NCI-H82 treated with DMSO at 0.1 percent for 48 hours (cell line): ENCODE data around the gene ADAMTS19.
"Not testable (repeated sequence)": the region's sequence is repeated elsewhere in the genome, so short reads cannot be mapped to it uniquely, and the experiment has no call there.

Experiments
- DNase-seq: peaks from one replicate; lab custom pipeline; 2025; ENCODE audit not compliant: unreplicated experiment; lab: John Stamatoyannopoulos, UW

ADAMTS19 gene

GRCh38 chr5:129572060-129572459, 112.0 kb downstream of the ADAMTS19 start:
- DNase-seq: no peak

DNA sequence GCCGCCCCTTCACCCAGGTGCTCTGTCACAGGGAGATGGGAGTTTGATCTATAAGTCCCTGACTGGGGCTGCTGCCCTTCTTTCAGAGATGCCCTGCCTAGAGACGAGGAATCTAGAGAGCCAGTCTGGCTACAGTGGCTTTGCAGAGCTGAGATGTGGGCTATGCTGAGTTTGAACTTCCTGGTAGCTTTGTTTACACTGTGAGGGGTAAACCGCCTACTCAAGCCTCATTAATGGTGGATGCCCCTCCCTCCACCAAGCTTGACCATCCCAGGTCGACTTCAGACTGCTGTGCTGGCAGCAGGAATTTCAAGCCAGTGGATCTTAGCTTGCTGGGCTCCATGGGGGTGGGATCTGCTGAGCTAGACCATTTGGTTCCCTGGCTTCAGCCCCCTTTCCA, 124.4 kb downstream of the ADAMTS19 start:
- not testable (repeated sequence) for DNase-seq

DNA sequence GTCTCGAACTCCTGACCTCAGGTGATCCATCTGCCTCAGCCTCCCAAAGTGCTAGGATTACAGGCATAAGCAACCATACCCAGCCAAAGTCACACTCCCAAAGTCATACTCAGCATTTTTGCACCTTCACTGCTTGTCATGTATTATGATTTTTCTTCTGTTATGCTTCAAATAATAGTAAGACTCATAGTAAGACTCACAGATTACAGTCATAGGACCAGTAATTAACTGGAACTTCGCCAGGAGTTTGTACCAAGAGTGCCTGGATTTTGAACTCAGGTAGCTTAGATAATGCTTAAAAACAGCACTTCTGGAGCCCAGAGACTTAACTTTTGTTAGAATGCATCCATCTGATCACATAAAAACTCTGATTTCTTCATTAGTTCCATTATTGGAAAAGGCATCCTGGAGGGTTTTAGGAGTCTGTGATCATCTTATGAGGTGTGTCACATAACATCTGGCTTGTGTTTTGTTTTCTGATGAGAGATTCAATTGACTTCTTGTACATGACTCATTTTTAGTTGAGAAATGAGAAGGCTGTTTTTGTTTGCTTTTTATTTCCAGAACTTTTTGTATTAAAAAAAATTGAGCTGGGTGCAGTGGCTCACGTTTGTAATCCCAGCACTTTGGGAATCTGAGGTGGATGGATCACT, 131.5 kb downstream of the ADAMTS19 start:
- DNase-seq: no peak

- DNase-seq: no peak
Measured at GRCh38 chr5:129593525-129593924, 133.4 kb downstream of the ADAMTS19 start.

- no peak for DNase-seq
Measured at GRCh38 chr5:129601576-129601975, 141.5 kb downstream of the ADAMTS19 start.

GRCh38 chr5:129608350-129608749, 148.3 kb downstream of the ADAMTS19 start:
- DNase-seq: no peak

GRCh38 chr5:129609710-129610109, 149.6 kb downstream of the ADAMTS19 start:
- no peak for DNase-seq

GRCh38 chr5:129616517-129616916, 156.4 kb downstream of the ADAMTS19 start:
- no peak for DNase-seq

- no peak for DNase-seq
Measured at GRCh38 chr5:129617206-129617605, 157.1 kb downstream of the ADAMTS19 start.

- no peak for DNase-seq
Measured at GRCh38 chr5:129619782-129620181, 159.7 kb downstream of the ADAMTS19 start.

DNA sequence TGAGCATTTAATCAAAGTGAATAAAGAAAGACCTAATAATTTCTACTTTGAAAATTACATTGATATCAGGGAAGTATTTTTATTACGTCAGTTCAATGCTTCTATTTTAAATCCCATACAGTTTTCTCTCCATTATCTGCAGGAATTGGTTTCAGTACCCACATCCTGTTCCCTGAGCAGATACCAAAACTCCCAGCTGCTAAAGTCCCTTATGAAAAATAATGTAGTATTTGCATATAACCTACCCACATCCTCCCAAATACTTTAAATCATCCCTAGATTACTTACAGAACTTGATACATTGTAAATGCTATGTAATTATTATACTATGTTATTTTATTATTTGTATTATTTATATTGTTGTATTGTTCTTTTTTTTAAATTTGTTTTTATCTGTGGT, 162.4 kb downstream of the ADAMTS19 start:
- no peak for DNase-seq

GRCh38 chr5:129629575-129629974, 169.5 kb downstream of the ADAMTS19 start:
- no peak for DNase-seq

DNA sequence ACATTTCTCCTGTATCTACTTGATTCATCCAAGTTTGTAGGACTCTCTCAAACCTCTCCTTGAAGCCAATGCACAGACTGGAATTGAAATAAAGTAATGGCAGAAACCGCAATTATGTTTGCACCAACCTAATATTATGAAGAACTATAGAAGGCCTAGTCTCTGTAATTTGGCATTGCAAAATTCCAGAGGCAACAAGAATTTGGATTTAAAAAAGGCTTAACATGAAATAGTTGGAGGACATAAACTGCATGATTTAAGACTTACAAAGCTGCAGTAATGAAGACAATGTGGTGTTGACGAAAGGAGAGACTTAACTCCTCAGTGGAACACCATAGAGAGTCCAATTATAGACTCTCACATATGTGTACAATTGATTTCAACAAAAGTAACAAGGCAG, 170.0 kb downstream of the ADAMTS19 start:
- no peak for DNase-seq

GRCh38 chr5:129631961-129632360, 171.9 kb downstream of the ADAMTS19 start:
- DNase-seq: no peak

GRCh38 chr5:129637501-129637900, 177.4 kb downstream of the ADAMTS19 start:
- not testable (repeated sequence) for DNase-seq

DNA sequence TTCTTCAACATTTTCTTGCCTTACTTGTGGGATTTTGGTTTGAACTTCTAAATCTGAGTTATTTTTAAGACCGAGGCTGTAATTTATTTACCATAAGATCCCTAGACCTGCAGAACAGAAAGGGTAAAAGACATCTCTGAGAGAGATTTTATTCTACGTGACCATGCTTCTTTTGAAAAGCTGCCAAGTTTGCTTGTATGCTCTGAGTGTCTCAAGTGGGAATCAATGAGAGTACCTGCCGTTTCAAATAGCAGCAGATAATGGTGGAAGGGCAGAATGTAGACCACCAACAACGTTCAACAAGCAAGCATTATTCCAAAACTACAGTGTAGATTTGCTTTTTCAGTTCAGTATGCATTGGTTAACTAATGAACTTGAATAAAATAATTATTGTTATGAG, 179.2 kb downstream of the ADAMTS19 start:
- no peak for DNase-seq

DNA sequence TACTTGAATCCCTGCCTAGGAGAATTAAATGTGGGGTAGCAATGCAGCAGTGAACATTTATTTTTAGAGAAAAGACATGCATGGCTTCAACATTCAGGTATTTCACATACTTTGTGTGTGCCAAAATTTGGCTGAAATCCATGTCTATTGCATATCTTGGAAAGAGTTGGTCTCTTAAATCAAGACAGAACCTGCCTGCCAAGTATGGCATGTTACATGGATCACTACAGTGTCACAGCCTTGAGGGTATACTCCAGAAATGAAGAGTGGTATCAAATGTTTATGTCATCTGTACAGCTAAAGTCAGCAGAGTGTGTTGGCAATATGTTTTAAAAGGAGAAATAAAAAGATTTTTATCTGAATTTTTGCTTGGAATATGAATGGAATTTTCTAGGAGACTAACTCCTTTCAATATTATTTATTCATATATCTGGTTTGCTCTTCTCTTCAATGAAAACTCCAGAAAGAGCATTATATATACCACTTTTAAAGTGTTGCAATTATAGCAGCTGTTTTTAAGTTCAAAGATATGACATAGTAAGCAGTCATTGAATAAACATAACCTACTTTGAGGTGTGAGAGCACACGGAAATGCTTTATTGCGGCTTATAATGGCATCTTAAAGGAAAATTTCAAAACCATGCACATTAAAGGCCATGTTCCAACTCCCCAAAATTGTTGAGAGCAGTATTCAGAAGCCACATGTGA, 192.4 kb downstream of the ADAMTS19 start:
- no peak for DNase-seq

DNA sequence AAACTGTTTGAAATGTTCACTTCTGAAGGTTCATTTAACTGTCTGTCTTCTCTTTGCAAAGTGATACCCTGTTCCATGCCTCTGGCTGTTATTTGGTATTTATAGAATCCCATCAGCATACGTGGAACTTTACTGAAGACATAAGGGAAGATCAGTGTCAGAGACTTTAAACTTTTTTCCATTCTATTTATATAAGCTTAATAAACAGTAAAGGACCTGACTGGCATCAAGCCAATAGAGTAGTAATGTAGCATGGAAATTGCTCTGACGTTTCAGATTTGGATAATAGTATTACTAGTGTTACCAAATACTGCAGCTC, 192.9 kb downstream of the ADAMTS19 start:
- DNase-seq: no peak

- no peak for DNase-seq
Measured at GRCh38 chr5:129653442-129653841, 193.3 kb downstream of the ADAMTS19 start.

DNA sequence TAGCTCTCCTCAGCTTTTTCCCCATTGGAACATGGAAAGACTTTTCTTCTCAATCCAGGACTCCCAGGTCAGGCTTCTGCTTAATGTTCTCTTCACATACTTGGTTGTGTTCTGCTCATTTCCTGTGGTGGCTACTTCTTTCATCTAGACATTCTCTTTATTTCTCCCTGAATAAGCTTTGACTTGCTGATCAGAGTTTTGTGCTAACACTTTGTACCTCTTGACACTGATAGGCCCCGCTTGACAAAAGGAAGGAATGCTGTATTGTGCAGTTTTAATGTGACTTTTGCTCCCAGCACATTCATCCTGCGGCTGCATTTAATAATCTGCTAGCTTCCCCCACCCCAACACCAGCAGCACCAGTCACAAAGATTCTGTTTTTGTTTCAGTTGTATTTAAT, 196.9 kb downstream of the ADAMTS19 start:
- DNase-seq: no peak

- DNase-seq: no peak
Measured at GRCh38 chr5:129658801-129659200, 198.7 kb downstream of the ADAMTS19 start.

DNA sequence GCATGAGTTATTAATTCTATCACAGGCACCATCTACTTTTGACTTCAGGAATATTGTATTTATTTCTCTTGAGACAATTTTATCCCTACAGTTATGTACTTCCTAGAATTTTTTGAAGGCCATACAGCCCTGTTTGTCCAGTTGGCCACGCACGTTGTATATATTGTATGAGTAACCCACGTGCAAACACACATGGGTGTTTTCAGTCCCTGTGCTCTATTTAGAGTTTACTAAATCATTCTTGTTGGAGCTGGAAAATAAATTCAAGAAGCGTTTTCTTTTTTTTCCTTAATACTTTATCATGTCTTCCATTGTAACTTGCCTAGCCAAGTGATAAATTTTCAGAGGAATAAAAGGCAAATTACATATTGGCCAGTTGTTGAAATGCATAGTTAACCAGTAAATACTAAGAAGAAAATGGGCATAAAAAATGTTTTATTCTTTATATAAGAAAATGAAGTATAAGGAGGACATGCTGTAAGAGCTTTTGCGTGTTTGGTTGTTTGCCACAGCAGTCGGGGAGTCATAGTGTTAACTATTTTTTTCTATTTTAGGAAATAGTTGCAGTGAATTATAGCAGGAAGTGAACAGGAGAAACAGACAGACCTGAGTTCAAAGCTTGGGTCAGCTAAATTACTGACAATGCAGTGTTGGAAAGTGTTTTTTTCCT, 201.4 kb downstream of the ADAMTS19 start:
- no peak for DNase-seq
